LHCN-M2 (cell line): ENCODE measurements around the gene MAD2L2. TPM values are rescaled to one million over a fixed set of nuclear protein-coding genes. Genes with fewer than 3 reads are reported as not detected.

Source experiments
- DNase-seq: peaks from one replicate; pipeline ENCODE4 v3.0.0-alpha.2; 2012; ENCODE audit warnings: low read depth
- polyA plus RNA-seq: library from polyadenylated mRNA; unstranded; fragments of >200 nt; gene quantifications from one replicate; pipeline ENCODE4 v1.2.1, GENCODE V29; 2012; ENCODE audit warnings: missing spikeins
- total RNA-seq: library from RNA; depleted of rRNA; stranded (reverse); fragments of >200 nt; gene quantifications from 2 replicates; pipeline ENCODE4 v1.2.3, GENCODE V29; 2014; rRNA removed

The MAD2L2 gene
- total RNA-seq: 86.2 and 90.6 TPM in 2 replicates
- polyA plus RNA-seq: 63.5 TPM

DNA sequence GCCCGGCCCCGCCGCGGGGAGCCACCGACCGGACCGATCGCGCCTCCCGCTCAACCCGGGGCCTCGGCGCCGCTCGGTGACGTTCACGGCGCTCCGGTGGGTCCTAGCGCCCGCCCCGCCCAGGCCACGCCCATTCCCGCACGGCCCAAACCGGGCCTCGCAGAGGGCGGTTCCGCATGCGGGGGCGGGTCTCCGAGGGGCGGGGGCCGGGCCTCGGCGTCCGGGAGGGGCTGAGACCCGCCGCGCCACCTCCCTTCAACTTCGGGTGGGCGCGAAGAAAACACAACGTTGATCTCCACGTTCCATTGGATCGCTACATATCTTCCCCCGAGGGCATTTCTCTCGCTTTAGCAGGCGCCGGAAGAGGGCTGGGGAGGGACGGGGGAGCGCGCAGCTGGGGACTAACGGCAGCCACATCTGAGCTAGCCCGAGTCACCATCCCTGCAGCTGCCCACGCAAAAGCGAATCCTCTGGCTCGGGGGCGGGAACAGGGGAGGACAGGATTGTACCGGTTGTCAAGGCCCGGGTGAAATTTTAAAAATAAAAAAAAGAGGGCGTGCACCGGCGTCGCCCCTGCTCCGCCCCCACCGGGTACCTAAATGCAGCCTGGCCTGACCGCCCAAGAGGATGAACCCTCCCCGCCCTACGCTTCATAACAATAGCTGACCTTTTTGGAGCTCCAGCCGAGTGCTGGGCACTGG lies at the start of gene MAD2L2:
TSS of gene MAD2L2 (minus strand) at position 78 of the 701 bp plus-strand sequence. CDS start 547 bp downstream, outside the sequence.
- peak; percentile 86 for DNase-seq

DNA sequence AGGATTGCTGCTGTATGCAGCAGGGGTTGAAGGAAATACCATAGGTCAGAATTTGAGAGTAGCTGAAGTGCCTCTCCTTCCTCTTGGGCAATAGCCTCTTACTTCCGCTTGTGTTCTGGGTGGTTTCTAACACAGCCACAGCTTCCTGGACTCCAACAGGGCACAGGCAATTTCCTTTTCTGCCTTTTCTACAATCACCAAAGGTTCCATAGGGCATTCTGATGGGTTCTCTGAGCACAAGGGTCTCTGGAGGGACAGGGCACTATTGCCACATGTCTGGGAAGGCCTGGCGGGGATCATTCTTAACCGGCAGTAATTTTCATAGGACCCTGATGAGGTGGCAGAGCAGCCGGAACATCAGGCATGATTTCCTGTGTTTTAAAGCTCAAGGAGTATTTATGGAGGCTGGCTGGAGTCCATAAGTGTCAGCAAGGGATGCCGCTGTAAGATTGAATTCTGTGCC lies 49.5 kb upstream of the MAD2L2 start:
- no peak for DNase-seq

DNA sequence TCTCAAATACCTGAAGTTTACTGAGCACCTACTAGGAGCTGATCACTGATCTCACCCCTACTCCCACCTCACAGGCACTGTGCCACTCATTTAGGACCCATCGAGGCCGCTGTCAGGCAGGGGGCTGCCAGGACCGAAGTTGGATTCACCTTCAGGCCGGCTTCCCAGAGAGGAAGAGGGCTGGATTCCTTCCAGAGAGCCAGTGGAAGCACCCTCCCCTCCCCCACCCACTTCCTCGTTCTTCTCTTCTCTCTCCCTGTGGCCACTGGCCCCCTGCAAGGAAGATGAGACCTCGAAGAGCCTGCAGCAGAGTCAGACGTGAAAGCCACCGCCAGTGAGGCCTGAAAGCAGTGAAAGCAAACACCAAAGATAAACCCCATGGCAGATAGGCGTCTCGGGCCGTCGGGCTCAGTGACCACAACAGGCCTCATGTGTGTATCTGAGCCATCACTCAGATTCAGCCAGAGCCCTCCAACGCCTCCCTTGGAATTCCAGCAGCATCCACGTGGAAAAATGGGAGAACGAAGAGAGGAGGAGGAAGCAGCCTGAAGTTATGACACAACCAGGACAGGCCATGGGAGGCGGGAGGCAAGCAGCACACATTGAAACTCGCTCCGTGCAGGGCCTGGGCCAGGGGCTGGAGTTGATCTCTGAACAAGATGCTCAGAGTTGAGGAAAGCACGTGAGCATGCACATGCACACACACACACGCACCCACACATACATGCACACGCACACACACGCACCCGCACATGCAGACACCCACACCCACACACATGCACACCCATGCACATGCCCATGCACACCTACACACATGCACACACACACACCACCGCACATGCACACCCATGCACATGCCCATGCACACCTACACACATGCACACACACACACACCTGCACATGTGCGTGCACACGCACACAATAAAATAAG lies 48.8 kb upstream of the MAD2L2 start:
- DNase-seq: no peak

GRCh38 chr1:11729155-11729497 lies 48.2 kb upstream of the MAD2L2 start:
- no peak for DNase-seq

GRCh38 chr1:11728126-11728806 lies 47.3 kb upstream of the MAD2L2 start:
- no peak for DNase-seq

GRCh38 chr1:11727119-11727518 lies 46.2 kb upstream of the MAD2L2 start:
- no peak for DNase-seq

DNA sequence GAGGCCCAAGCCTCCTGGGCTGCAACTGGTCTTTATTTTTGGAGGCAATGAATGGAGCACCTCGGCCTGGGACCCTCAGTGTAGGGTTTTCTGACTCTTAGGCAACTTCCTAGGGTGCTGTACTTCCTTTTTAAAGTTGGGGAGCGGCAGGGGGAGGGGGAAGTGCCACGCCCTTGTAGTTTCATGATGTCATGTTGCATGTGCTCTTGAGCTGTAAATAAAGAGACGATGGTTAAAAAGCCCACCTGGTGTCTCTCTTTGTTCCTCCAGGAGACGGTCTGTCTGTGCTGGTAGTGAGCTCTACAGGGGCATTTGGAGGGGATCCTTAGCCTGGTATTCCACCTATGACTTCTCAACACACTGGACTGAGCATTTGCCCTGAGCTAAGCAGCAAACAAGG lies 44.7 kb upstream of the MAD2L2 start:
- DNase-seq: no peak

DNA sequence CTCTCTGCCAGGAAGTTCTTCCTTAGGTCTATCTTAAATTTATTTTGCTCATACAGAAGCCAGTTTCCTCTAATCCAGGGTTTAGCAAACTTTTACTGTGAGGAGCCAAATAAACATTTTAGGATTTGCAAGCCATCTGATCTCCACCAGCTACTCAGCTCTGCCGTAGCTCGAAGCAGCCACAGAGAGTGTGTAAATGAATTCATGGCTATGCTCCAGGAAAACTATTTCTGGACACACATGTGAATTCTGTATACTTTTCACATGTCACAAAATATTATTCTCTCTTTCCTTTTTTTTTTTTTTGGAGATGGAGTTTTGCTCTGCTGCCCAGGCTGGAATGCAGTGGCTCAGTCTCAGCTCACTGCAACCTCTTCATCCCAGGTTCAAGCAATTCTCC lies 41.6 kb upstream of the MAD2L2 start:
- no peak for DNase-seq

DNA sequence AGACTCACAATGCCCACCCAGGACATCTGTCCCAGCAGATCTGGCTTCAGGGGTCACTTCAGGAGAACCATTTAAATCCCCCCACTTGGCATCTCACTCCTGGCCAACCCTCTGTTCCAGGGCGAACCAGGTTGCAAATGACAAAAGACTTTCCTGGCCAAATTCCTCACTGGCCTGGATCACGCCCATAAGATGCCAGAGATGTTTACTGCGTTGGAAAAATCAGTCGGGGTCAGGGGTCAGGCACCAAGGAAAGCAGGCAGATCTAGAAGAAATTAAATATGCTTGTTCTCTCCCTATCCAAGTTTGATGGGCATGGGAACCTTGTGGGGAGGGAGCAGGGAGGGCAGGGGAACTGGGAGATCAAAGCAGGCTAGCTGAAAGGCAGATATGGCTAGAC lies 40.4 kb upstream of the MAD2L2 start:
- no peak for DNase-seq

GRCh38 chr1:11720525-11720924 lies 39.6 kb upstream of the MAD2L2 start:
- no peak for DNase-seq

DNA sequence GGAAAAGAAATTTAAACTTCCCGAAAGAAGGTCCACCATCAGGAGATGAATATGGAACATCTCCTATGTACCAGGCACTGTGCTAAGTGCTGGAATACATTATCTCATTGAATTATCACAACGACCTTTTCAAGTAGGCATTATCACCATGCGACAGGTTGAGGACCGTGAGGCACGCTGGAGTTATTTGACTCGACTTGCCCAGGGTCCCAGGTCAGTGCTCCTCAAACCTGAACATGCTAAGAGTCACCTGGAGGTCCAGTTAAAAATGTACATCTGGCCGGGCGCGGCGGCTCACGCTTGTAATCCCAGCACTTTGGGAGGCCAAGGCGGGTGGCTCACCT lies 39.1 kb upstream of the MAD2L2 start:
- DNase-seq: no peak

- peak; percentile 43 for DNase-seq
Observed at GRCh38 chr1:11719313-11720032, 38.5 kb upstream of the MAD2L2 start.

GRCh38 chr1:11714831-11715575 lies 34.1 kb upstream of the MAD2L2 start:
- no peak for DNase-seq

DNA sequence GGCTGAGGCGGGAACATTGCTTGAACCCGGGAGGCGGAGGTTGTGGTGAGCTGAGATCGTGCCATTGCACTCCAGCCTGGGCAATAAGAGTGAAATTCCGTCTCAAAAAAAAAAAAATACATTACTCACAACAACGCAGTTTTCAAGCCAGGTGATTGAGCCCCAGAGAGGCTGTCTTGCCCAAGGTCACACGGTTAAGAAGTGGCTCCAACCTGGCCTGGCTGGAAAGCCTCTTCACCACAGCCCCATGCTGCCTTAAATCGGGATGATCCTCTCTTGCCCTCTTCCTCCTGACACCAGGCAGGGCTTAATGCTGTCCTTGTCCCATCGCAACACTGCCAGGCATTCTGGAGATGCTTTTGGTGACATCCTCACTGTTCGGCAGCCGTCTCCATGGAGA lies 32.1 kb upstream of the MAD2L2 start:
- no peak for DNase-seq

DNA sequence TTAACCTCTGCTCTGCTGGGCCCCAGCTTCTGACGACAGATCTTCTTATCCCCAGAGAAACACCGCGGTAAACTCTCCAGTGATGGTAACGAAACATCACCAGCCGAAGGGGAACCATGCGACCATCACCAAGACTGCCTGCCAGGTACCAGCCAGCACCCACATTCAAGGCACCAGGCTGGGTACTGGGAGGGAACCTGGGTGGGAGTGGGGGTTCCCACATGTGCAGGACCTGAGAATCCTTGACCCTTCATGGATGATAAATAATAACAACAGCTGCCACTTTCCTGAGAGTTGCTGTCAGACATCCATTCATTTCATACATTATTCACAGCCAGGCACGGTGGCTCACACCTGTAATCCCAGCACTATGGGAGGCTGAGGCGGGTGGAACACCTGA lies 31.3 kb upstream of the MAD2L2 start:
- DNase-seq: no peak

GRCh38 chr1:11711490-11711889 lies 30.5 kb upstream of the MAD2L2 start:
- DNase-seq: no peak

DNA sequence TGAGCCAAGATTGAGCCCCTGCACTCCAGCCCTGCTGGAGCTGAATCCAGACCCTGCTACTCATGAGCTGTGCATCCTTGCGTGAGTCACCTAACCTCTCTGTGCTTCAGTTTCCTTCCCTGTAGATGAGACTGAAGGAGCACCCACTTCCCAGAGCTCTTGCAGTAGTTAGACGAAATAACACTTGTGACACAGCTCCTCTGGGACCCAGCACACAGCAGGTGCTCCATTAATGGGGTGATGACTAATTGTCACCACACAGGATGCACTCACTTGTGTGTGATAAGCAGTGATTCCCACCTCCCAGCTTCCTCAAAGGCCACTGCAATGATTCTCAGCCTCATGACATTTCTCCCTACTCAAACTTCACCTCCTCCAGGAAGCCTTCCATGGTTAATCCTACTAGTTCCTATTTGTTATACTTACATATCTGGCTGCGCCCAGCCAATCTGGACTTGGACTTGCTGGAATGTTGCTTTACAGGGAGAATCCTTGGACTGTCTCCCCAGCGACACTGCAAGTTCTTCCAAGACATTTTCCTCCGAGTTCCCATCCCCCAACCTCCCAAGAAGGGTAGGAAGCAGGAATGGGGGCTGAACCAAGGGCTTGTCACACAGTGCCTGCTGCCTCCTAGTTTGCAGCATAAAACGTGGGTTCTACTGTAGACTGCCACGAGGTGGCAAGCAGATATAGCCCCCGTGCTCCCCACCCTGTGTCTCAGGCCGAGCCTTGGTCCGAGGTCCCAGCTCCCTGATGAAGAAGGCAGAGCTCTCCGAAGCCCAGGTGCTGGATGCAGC lies 27.8 kb upstream of the MAD2L2 start:
- peak; percentile 32 for DNase-seq

DNA sequence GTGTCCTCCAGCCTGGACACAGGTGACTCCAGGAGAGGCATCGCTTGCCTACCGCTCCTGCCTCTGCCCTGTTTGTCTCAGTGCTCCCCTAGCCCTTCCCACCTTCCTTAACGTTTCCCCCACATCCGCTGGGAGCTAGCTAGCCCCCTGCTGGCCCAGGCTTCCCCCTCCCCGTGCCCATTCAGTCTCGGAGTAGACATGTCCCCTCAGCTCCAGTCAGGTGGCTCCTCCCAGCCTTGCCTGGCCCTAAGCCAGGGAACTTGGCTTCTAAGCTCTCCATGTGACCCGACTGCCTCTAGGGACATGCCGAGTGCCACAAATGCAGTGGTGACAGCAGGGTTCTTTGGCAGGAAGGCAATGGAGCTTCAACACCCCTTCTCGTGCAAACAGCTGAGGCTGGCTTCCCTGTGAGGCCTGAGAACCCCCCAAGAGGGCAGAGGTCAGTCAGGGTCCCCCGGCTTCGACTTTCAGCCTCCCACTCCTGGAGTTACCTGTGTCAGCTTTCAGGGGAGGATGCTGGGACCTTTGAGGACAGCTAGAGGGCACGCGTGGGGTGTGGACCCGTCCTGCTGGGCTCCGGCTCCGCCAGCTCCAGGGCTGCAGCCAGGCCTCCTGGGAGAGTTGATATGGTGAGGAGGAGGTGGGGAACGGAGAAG lies 26.8 kb upstream of the MAD2L2 start:
- DNase-seq: no peak

DNA sequence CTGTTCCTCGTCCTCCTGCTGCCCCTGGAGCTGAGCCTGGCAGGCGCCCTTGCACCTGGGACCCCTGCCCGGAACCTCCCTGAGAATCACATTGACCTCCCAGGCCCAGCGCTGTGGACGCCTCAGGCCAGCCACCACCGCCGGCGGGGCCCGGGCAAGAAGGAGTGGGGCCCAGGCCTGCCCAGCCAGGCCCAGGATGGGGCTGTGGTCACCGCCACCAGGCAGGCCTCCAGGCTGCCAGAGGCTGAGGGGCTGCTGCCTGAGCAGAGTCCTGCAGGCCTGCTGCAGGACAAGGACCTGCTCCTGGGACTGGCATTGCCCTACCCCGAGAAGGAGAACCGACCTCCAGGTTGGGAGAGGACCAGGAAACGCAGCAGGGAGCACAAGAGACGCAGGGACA lies 25.3 kb upstream of the MAD2L2 start:
- no peak for DNase-seq

DNA sequence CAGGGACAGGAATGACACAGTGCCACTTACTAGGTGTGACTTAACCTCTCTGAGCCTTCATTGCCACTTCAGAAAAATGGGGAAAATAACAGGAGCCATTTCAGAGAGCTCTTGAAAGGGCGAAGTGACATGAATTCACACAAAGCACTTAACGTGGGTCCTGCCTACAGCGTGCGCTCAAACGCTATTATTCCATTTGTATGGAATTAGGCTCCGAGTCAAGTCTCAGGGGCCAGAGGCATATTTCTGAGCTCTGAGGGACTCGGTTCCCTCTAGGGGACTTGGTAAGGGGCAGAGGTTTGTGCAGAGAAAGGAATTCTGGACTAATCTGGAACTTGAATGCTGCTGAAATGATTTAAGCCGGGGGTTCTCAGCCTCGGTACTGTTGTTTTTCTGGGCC lies 24.6 kb upstream of the MAD2L2 start:
- DNase-seq: no peak
